Liver (tissue), 9 donors: Measurements from ENCODE around the gene DDI1. TPM values are rescaled to one million over a fixed set of nuclear protein-coding genes. Genes with fewer than 3 reads are reported as not detected.

Experiments used
- DNase-seq: peaks from one replicate; pipeline ENCODE4 v3.0.0-alpha.2; 2017; ENCODE audit warnings: low spot score
- H3K27ac ChIP-seq, 2 donors: one replicate each; pipeline ENCODE4 v1.7.0; 2013; ENCODE audit warnings: inconsistent platforms in 2 of 2, low read length in 2 of 2, control low read depth in 1 of 2, low read depth in 1 of 2, mild to moderate bottlenecking in 1 of 2
- H3K27me3 ChIP-seq, 4 donors: one replicate each; pipeline versions ENCODE4 v1.6.1 to v1.7.0; 2013; ENCODE audit warnings: low read length in 3 of 4, inconsistent platforms in 1 of 4, mild to moderate bottlenecking in 1 of 4, moderate library complexity in 1 of 4; ENCODE audit not compliant: control insufficient read depth in 4 of 4, insufficient read depth in 4 of 4
- H3K36me3 ChIP-seq, 4 donors: one replicate each; pipeline versions ENCODE4 v1.6.1 to v1.7.0; 2013; ENCODE audit warnings: low read length in 3 of 4, mild to moderate bottlenecking in 3 of 4, low read depth in 1 of 4, moderate library complexity in 1 of 4; ENCODE audit not compliant: control insufficient read depth in 4 of 4, insufficient read depth in 3 of 4
- H3K4me1 ChIP-seq, 4 donors: one replicate each; pipeline versions ENCODE4 v1.6.1 to v1.7.0; 2013; ENCODE audit warnings: low read length in 3 of 4, mild to moderate bottlenecking in 3 of 4, moderate library complexity in 1 of 4; ENCODE audit not compliant: control insufficient read depth in 4 of 4, insufficient read depth in 4 of 4
- H3K4me3 ChIP-seq, 3 donors: one replicate each; pipeline versions ENCODE4 v1.6.1 to v1.7.0; 2013; ENCODE audit warnings: low read length in 3 of 3, control low read depth in 1 of 3, low read depth in 1 of 3, mild to moderate bottlenecking in 1 of 3
- H3K9ac ChIP-seq, 2 donors: one replicate each; pipeline ENCODE4 v1.7.0; 2013; ENCODE audit warnings: low read length in 2 of 2, mild to moderate bottlenecking in 2 of 2, moderate library complexity in 2 of 2, control low read depth in 1 of 2, low read depth in 1 of 2
- H3K9me3 ChIP-seq, 4 donors: one replicate each; pipeline versions ENCODE4 v1.6.1 to v1.7.0; 2013; ENCODE audit warnings: low read length in 3 of 4; ENCODE audit not compliant: control insufficient read depth in 4 of 4
- ATF3 ChIP-seq: IDR thresholded peaks from 2 replicates; pipeline ENCODE4 v1.6.1; 2016; ENCODE audit warnings: antibody characterized with exemption
- EGR1 ChIP-seq, 2 donors: IDR thresholded peaks; 2 replicates each; pipeline ENCODE4 v1.6.1; 2016 to 2018; ENCODE audit warnings: antibody characterized with exemption in 2 of 2, low read depth in 2 of 2
- FOXA1 ChIP-seq: IDR thresholded peaks from 2 replicates; pipeline ENCODE4 v1.6.1; 2016; ENCODE audit warnings: antibody characterized with exemption
- FOXA2 ChIP-seq: IDR thresholded peaks from 2 replicates; pipeline ENCODE4 v1.6.1; 2016; ENCODE audit warnings: antibody characterized with exemption
- GABPA ChIP-seq, 2 donors: IDR thresholded peaks in 1 of 2; conservative IDR thresholded peaks in 1 of 2; 2 replicates each; pipeline ENCODE4 v1.6.1; 2016; ENCODE audit warnings: antibody characterized with exemption in 2 of 2, mild to moderate bottlenecking in 1 of 2, moderate library complexity in 1 of 2
- HNF4A ChIP-seq, 2 donors: conservative IDR thresholded peaks; 2 replicates each; pipeline ENCODE4 v1.6.1; 2016; ENCODE audit warnings: antibody characterized with exemption in 2 of 2, mild to moderate bottlenecking in 2 of 2
- HNF4G ChIP-seq: IDR thresholded peaks from 2 replicates; pipeline ENCODE4 v1.6.1; 2016; ENCODE audit warnings: antibody characterized with exemption
- JUND ChIP-seq, 2 donors: IDR thresholded peaks; 2 replicates each; pipeline ENCODE4 v1.6.1; 2016; ENCODE audit warnings: antibody characterized with exemption in 2 of 2
- MAX ChIP-seq: IDR thresholded peaks from 2 replicates; pipeline ENCODE4 v1.6.1; 2016; ENCODE audit warnings: antibody characterized with exemption
- NR2F2 ChIP-seq: IDR thresholded peaks from 2 replicates; pipeline ENCODE4 v1.6.1; 2016; ENCODE audit warnings: antibody characterized with exemption
- RAD21 ChIP-seq, 2 donors: IDR thresholded peaks; 2 replicates each; pipeline ENCODE4 v1.6.1; 2016; ENCODE audit warnings: antibody characterized with exemption in 2 of 2, mild to moderate bottlenecking in 2 of 2
- REST ChIP-seq: IDR thresholded peaks from 2 replicates; pipeline ENCODE4 v1.6.1; 2016; ENCODE audit warnings: antibody characterized with exemption, mild to moderate bottlenecking
- RXRA ChIP-seq, 2 donors: IDR thresholded peaks; 2 replicates each; pipeline ENCODE4 v1.6.1; 2017 to 2018; ENCODE audit warnings: antibody characterized with exemption in 2 of 2, mild to moderate bottlenecking in 1 of 2
- SP1 ChIP-seq: IDR thresholded peaks from 2 replicates; pipeline ENCODE4 v1.6.1; 2018; ENCODE audit warnings: antibody characterized with exemption, mild to moderate bottlenecking
- TAF1 ChIP-seq: conservative IDR thresholded peaks from 2 replicates; pipeline ENCODE4 v1.6.1; 2016; ENCODE audit warnings: antibody characterized with exemption, mild to moderate bottlenecking
- YY1 ChIP-seq: IDR thresholded peaks from 2 replicates; pipeline ENCODE4 v1.6.1; 2016; ENCODE audit warnings: antibody characterized with exemption, mild to moderate bottlenecking
- WGBS: extraction: QIAGEN DNeasy Blood & Tissue Kit; methylation state at CpG from one replicate; pipeline ENCODE4 v1.1.7; 2013; 5-methylcytosine and 5-hydroxymethylcytosine counted together
- polyA plus RNA-seq, 2 donors: library from polyadenylated mRNA; stranded (reverse) in 1 of 2; unstranded in 1 of 2; fragments of 200-250 nt in 1 of 2; fragments of >200 nt in 1 of 2; fragmentation: Nextera tagmentation in 1 of 2; extraction: Ambion mirVana in 1 of 2; gene quantifications; one replicate each; pipeline versions ENCODE4 v1.2.1 to v1.2.3, GENCODE V29; 2013 to 2015
- total RNA-seq, 2 donors: library from RNA; depleted of rRNA; stranded (reverse); fragments of >200 nt; gene quantifications; one replicate each; pipeline ENCODE4 v1.2.3, GENCODE V29; 2014
- donor health status: healthy.
- donor health status: healthy.
- donor health status: healthy.
- donor health status: healthy.
- donor health status: healthy.

DDI1 gene
- total and polyA plus RNA-seq, 4 donors, result 0.07 TPM; not detected in 3

GRCh38 chr11:104067534-104067933, 31.1 kb downstream of the DDI1 start:
- Histone ChIP-seq H3K4me1 (no peaks in the 10 kb centered on the region), H3K27ac (no peak overlapping the region), H3K9ac (no peak overlapping the region), H3K9me3 (no peaks in the 10 kb centered on the region), H3K4me3 (no peak overlapping the region), H3K36me3 (no peaks in the 10 kb centered on the region), H3K27me3 (no peaks in the 10 kb centered on the region)
- DNase-seq, result no peak
- TF ChIP-seq RXRA (IDR thresholded peaks at IDR 0.05) (no peak), EGR1 (IDR thresholded peaks at IDR 0.05; ENCODE audit: low read depth in 2 of 2) (no peak), YY1 (no peak), TAF1 (no peak), FOXA1 (no peak), SP1 (no peak), GABPA (IDR thresholded peaks at IDR 0.05 in 1 of 2, conservative IDR thresholded peaks at IDR 0.05 in 1 of 2) (no peak), NR2F2 (no peak), JUND (IDR thresholded peaks at IDR 0.05) (no peak), REST (no peak), RAD21 (IDR thresholded peaks at IDR 0.05) (no peak), ATF3 (no peak)
- WGBS, result 73% methylated on average over 1 of the region's 1 CpG

GRCh38 chr11:104073950-104074705, 37.7 kb downstream of the DDI1 start:
- H3K27ac ChIP-seq, result no peak overlapping the region
- WGBS, result 65% methylated on average over 3 of the region's 3 CpGs
- H3K9ac ChIP-seq, result no peak overlapping the region
- no peak overlapping the region for H3K4me3 ChIP-seq
- TF ChIP-seq FOXA1, result no peak
- DNase-seq, result no peak
- no peaks in the 10 kb centered on the region for H3K36me3 ChIP-seq
- no peaks in the 10 kb centered on the region for H3K9me3 ChIP-seq
- no peaks in the 10 kb centered on the region for H3K27me3 ChIP-seq
- H3K4me1 ChIP-seq, result no peaks in the 10 kb centered on the region

GRCh38 chr11:104075091-104075490, 38.7 kb downstream of the DDI1 start:
- no peaks in the 10 kb centered on the region for H3K9me3 ChIP-seq
- no peak for DNase-seq
- no peak for TF ChIP-seq JUND (IDR thresholded peaks at IDR 0.05)
- no peak for TF ChIP-seq HNF4G
- no peak for TF ChIP-seq MAX
- no peak for TF ChIP-seq TAF1
- TF ChIP-seq REST, result no peak
- TF ChIP-seq HNF4A (conservative IDR thresholded peaks at IDR 0.05), result no peak
- no peak for TF ChIP-seq NR2F2
- no peak for TF ChIP-seq EGR1 (IDR thresholded peaks at IDR 0.05; ENCODE audit: low read depth in 2 of 2)
- no peak for TF ChIP-seq RAD21 (IDR thresholded peaks at IDR 0.05)
- TF ChIP-seq FOXA2, result no peak
- no peak overlapping the region for H3K27ac ChIP-seq
- H3K4me1 ChIP-seq, result no peaks in the 10 kb centered on the region
- no peaks in the 10 kb centered on the region for H3K36me3 ChIP-seq
- no peak overlapping the region for H3K4me3 ChIP-seq
- H3K27me3 ChIP-seq, result no peaks in the 10 kb centered on the region
- no peak overlapping the region for H3K9ac ChIP-seq
